NCI-H1417 treated with DMSO at 0.1 percent for 48 hours (cell line): ENCODE measurements around the gene MAGEF1.

ENCODE experiments used
- DNase-seq: peaks from one replicate; lab custom pipeline; 2025; lab: John Stamatoyannopoulos, UW

The MAGEF1 gene

GRCh38 chr3:184711493-184712247 is at the start of gene MAGEF1:
Gene MAGEF1 (minus strand): TSS chr3:184712064. CDS start chr3:184711821, 243 bp downstream.
- peak; percentile 64 for DNase-seq

GRCh38 chr3:184761075-184761841 is 49.4 kb upstream of the MAGEF1 start:
- DNase-seq: no peak

GRCh38 chr3:184760337-184761074 is 48.6 kb upstream of the MAGEF1 start:
- DNase-seq: no peak

- no peak for DNase-seq
These were observed 47.9 kb upstream of the MAGEF1 start for GRCh38 chr3:184759666-184760200.

GRCh38 chr3:184758056-184758455 is 46.2 kb upstream of the MAGEF1 start:
- no peak for DNase-seq

GRCh38 chr3:184757022-184757651 is 45.3 kb upstream of the MAGEF1 start:
- no peak for DNase-seq

GRCh38 chr3:184756151-184757021 is 44.5 kb upstream of the MAGEF1 start:
- DNase-seq: no peak

GRCh38 chr3:184755315-184755731 is 43.5 kb upstream of the MAGEF1 start:
- DNase-seq: no peak

GRCh38 chr3:184752361-184752760 is 40.5 kb upstream of the MAGEF1 start:
- DNase-seq: no peak

GRCh38 chr3:184751204-184752040 is 39.6 kb upstream of the MAGEF1 start:
- DNase-seq: no peak

- DNase-seq: no peak
These were observed 38.7 kb upstream of the MAGEF1 start for GRCh38 chr3:184750349-184751083.

GRCh38 chr3:184749168-184749744 is 37.4 kb upstream of the MAGEF1 start:
- DNase-seq: no peak

GRCh38 chr3:184748219-184749135 is 36.6 kb upstream of the MAGEF1 start:
- no peak for DNase-seq

GRCh38 chr3:184746131-184747120 is 34.6 kb upstream of the MAGEF1 start:
- no peak for DNase-seq

GRCh38 chr3:184745526-184745925 is 33.7 kb upstream of the MAGEF1 start:
- no peak for DNase-seq

- DNase-seq: no peak
These were observed 31.4 kb upstream of the MAGEF1 start for GRCh38 chr3:184743248-184743647.
